GM18909 (cell line): Measurements from ENCODE around the gene HIC1.

Experiments
- ATAC-seq: cut with Tn5 transposase; IDR thresholded peaks from one replicate; pipeline ENCODE4 v1.9.1; 2021; ENCODE audit warnings: mild to moderate bottlenecking; ENCODE audit not compliant: unreplicated experiment, poor library complexity

HIC1 gene

GRCh38 chr17:2043785-2044184 lies 11.1 kb upstream of the HIC1 start:
- ATAC-seq, result no peak

GRCh38 chr17:2044263-2044894 lies 10.5 kb upstream of the HIC1 start:
- ATAC-seq, result no peak

- ATAC-seq, result no peak
These were observed 7.3 kb upstream of the HIC1 start for GRCh38 chr17:2047590-2047989.

- ATAC-seq, result no peak
These were observed 6.1 kb upstream of the HIC1 start for GRCh38 chr17:2048805-2049204.

- ATAC-seq, result peak; percentile 61
These were observed 5.3 kb upstream of the HIC1 start for GRCh38 chr17:2049333-2050299.

GRCh38 chr17:2050300-2051060 lies 4.4 kb upstream of the HIC1 start:
- peak; percentile 9 for ATAC-seq

GRCh38 chr17:2051061-2051932 lies 3.6 kb upstream of the HIC1 start:
- ATAC-seq, result no peak

GRCh38 chr17:2051933-2052559 lies 2.9 kb upstream of the HIC1 start:
- no peak for ATAC-seq

GRCh38 chr17:2053380-2054261 lies 1.3 kb upstream of the HIC1 start:
- ATAC-seq, result no peak

GRCh38 chr17:2054262-2054511 lies 716 bp upstream of the HIC1 start:
- ATAC-seq, result no peak

- ATAC-seq, result no peak
These were observed 646 bp downstream of the HIC1 start for GRCh38 chr17:2055292-2056205.

GRCh38 chr17:2056206-2057174 lies 1.6 kb downstream of the HIC1 start:
- ATAC-seq, result no peak

GRCh38 chr17:2057175-2057759 lies 2.4 kb downstream of the HIC1 start:
- no peak for ATAC-seq

- no peak for ATAC-seq
These were observed 3.1 kb downstream of the HIC1 start for GRCh38 chr17:2057760-2058585.
